ENCODE data around the gene JMJD7. TPM values are rescaled to one million over a fixed set of nuclear protein-coding genes. Genes with fewer than 3 reads are reported as not detected.

The JMJD7 gene
- 7.0 and 7.5 TPM in 2 replicates for total RNA-seq (2014; rRNA removed; shearing (Covaris generic))

GRCh38 chr15:41827880-41828806, at the start of gene JMJD7:
JMJD7 (plus strand) TSS chr15:41828092; CDS start chr15:41828125, 33 bp downstream.
- no peaks in the 10 kb centered on the region; the same call in none of the 2 replicates for H3K36me3 ChIP-seq

GRCh38 chr15:41778521-41778920, 49.4 kb upstream of the JMJD7 start:
- Histone ChIP-seq H3K4me1 (peaks cover 30% of the 10 kb centered on the region), H3K9me3 (replicated peaks) (no peaks in the 10 kb centered on the region), H3K4me3 (no peak overlapping the region), H3K27ac (no peak overlapping the region), H3K27me3 (no peaks in the 10 kb centered on the region), H3K36me3 (no peaks in the 10 kb centered on the region)
- no peak for DNase-seq

More at GRCh38 chr15:41827880-41828806, at the start of gene JMJD7:
- peak within 1 kb of the TSS; percentile 97 for H3K4me3 ChIP-seq
- peak within 1 kb of the TSS; percentile 53 for H3K27ac ChIP-seq
- no peaks in the 10 kb centered on the region for H3K9me3 ChIP-seq (replicated peaks)
- no peaks in the 10 kb centered on the region for H3K27me3 ChIP-seq
- H3K4me1 ChIP-seq, result no peaks in the 10 kb centered on the region; the same call in 1 of the 2 replicates
- DNase-seq, result peak; percentile 91 to 93

GRCh38 chr15:41779662-41780157, 48.2 kb upstream of the JMJD7 start:
- peak; percentile 80 to 93 for DNase-seq
- H3K36me3 ChIP-seq, result no peaks in the 10 kb centered on the region
- H3K9me3 ChIP-seq (replicated peaks), result no peaks in the 10 kb centered on the region
- H3K27ac ChIP-seq, result peak overlapping the region; percentile 75
- H3K4me1 ChIP-seq, result peaks cover 30% of the 10 kb centered on the region
- H3K27me3 ChIP-seq, result no peaks in the 10 kb centered on the region
- no peak overlapping the region for H3K4me3 ChIP-seq

- peak overlapping the region; percentile 75 for H3K27ac ChIP-seq
- H3K9me3 ChIP-seq (replicated peaks), result no peaks in the 10 kb centered on the region
- H3K4me1 ChIP-seq, result peaks cover 29% of the 10 kb centered on the region
- H3K4me3 ChIP-seq, result no peak overlapping the region
- peak; percentile 41 to 74 for DNase-seq
- H3K36me3 ChIP-seq, result no peaks in the 10 kb centered on the region
- H3K27me3 ChIP-seq, result no peaks in the 10 kb centered on the region
These were observed 47.6 kb upstream of the JMJD7 start for GRCh38 chr15:41780266-41780665.

- Histone ChIP-seq H3K4me3 (no peak overlapping the region), H3K27me3 (no peaks in the 10 kb centered on the region), H3K27ac (peak overlapping the region; percentile 75), H3K9me3 (replicated peaks) (no peaks in the 10 kb centered on the region), H3K36me3 (no peaks in the 10 kb centered on the region), H3K4me1 (peaks cover 24% of the 10 kb centered on the region)
- no peak for DNase-seq
These were observed 47.2 kb upstream of the JMJD7 start for GRCh38 chr15:41780727-41781126.

- no peaks in the 10 kb centered on the region for H3K36me3 ChIP-seq
- H3K27me3 ChIP-seq, result no peaks in the 10 kb centered on the region
- peaks cover 18% of the 10 kb centered on the region for H3K4me1 ChIP-seq
These were observed 45.3 kb upstream of the JMJD7 start for GRCh38 chr15:41782371-41783282.

GRCh38 chr15:41783296-41783695, 44.6 kb upstream of the JMJD7 start:
- Histone ChIP-seq H3K4me3 (no peak overlapping the region), H3K9me3 (replicated peaks) (no peaks in the 10 kb centered on the region), H3K4me1 (peaks cover 18% of the 10 kb centered on the region), H3K27ac (no peak overlapping the region), H3K36me3 (no peaks in the 10 kb centered on the region), H3K27me3 (no peaks in the 10 kb centered on the region)
- DNase-seq, result no peak

More at GRCh38 chr15:41782371-41783282, 45.3 kb upstream of the JMJD7 start:
- DNase-seq, result no peak
- Histone ChIP-seq H3K9me3 (replicated peaks) (no peaks in the 10 kb centered on the region), H3K4me3 (no peak overlapping the region), H3K27ac (no peak overlapping the region)

- H3K27me3 ChIP-seq, result no peaks in the 10 kb centered on the region
- H3K4me1 ChIP-seq, result peaks cover 18% of the 10 kb centered on the region
- no peak overlapping the region for H3K27ac ChIP-seq
- no peaks in the 10 kb centered on the region for H3K36me3 ChIP-seq
- DNase-seq, result no peak
- H3K9me3 ChIP-seq (replicated peaks), result no peaks in the 10 kb centered on the region
- no peak overlapping the region for H3K4me3 ChIP-seq
These were observed 39.6 kb upstream of the JMJD7 start for GRCh38 chr15:41788262-41788661.

- Histone ChIP-seq H3K4me1 (peaks cover 18% of the 10 kb centered on the region), H3K27me3 (no peaks in the 10 kb centered on the region), H3K4me3 (no peak overlapping the region), H3K36me3 (no peaks in the 10 kb centered on the region), H3K27ac (no peak overlapping the region), H3K9me3 (replicated peaks) (no peaks in the 10 kb centered on the region)
- DNase-seq, result no peak
These were observed 38.7 kb upstream of the JMJD7 start for GRCh38 chr15:41789236-41789635.

GRCh38 chr15:41789662-41790061, 38.2 kb upstream of the JMJD7 start:
- peaks cover 18% of the 10 kb centered on the region for H3K4me1 ChIP-seq

GRCh38 chr15:41790169-41790568, 37.7 kb upstream of the JMJD7 start:
- Histone ChIP-seq H3K4me1 (peaks cover 18% of the 10 kb centered on the region), H3K36me3 (no peaks in the 10 kb centered on the region), H3K9me3 (replicated peaks) (no peaks in the 10 kb centered on the region), H3K4me3 (no peak overlapping the region), H3K27ac (no peak overlapping the region), H3K27me3 (no peaks in the 10 kb centered on the region)
- no peak for DNase-seq

More at GRCh38 chr15:41789662-41790061, 38.2 kb upstream of the JMJD7 start:
- no peaks in the 10 kb centered on the region for H3K36me3 ChIP-seq
- H3K27ac ChIP-seq, result no peak overlapping the region
- no peak overlapping the region for H3K4me3 ChIP-seq
- no peaks in the 10 kb centered on the region for H3K9me3 ChIP-seq (replicated peaks)
- no peaks in the 10 kb centered on the region for H3K27me3 ChIP-seq
- DNase-seq, result no peak

- Histone ChIP-seq H3K4me1 (peaks cover 18% of the 10 kb centered on the region), H3K36me3 (no peaks in the 10 kb centered on the region), H3K27ac (peak overlapping the region; percentile 10; the same call in 1 of the 2 replicates), H3K4me3 (no peak overlapping the region), H3K9me3 (replicated peaks) (no peaks in the 10 kb centered on the region), H3K27me3 (no peaks in the 10 kb centered on the region)
- DNase-seq, result no peak
These were observed 36.9 kb upstream of the JMJD7 start for GRCh38 chr15:41790756-41791546.

- H3K36me3 ChIP-seq, result no peaks in the 10 kb centered on the region
- peaks cover 18% of the 10 kb centered on the region for H3K4me1 ChIP-seq
- H3K27ac ChIP-seq, result peak overlapping the region; percentile 10; the same call in 1 of the 2 replicates
- no peak overlapping the region for H3K4me3 ChIP-seq
- DNase-seq, result no peak
- no peaks in the 10 kb centered on the region for H3K9me3 ChIP-seq (replicated peaks)
- H3K27me3 ChIP-seq, result no peaks in the 10 kb centered on the region
These were observed 36.4 kb upstream of the JMJD7 start for GRCh38 chr15:41791547-41791937.

Measured in SJCRH30 (cell line).